GM18519 (cell line): Measurements from ENCODE around the gene ACAA1.
"Not testable (repeated sequence)": the region's sequence is repeated elsewhere in the genome, so short reads cannot be mapped to it uniquely, and the experiment has no call there.

ENCODE experiments used
- ATAC-seq: cut with Tn5 transposase; IDR thresholded peaks from one replicate; pipeline ENCODE4 v1.9.1; 2021; ENCODE audit warnings: mild to moderate bottlenecking, moderate library complexity; ENCODE audit not compliant: unreplicated experiment, low FRiP score

Gene ACAA1, protein sequence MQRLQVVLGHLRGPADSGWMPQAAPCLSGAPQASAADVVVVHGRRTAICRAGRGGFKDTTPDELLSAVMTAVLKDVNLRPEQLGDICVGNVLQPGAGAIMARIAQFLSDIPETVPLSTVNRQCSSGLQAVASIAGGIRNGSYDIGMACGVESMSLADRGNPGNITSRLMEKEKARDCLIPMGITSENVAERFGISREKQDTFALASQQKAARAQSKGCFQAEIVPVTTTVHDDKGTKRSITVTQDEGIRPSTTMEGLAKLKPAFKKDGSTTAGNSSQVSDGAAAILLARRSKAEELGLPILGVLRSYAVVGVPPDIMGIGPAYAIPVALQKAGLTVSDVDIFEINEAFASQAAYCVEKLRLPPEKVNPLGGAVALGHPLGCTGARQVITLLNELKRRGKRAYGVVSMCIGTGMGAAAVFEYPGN

DNA sequence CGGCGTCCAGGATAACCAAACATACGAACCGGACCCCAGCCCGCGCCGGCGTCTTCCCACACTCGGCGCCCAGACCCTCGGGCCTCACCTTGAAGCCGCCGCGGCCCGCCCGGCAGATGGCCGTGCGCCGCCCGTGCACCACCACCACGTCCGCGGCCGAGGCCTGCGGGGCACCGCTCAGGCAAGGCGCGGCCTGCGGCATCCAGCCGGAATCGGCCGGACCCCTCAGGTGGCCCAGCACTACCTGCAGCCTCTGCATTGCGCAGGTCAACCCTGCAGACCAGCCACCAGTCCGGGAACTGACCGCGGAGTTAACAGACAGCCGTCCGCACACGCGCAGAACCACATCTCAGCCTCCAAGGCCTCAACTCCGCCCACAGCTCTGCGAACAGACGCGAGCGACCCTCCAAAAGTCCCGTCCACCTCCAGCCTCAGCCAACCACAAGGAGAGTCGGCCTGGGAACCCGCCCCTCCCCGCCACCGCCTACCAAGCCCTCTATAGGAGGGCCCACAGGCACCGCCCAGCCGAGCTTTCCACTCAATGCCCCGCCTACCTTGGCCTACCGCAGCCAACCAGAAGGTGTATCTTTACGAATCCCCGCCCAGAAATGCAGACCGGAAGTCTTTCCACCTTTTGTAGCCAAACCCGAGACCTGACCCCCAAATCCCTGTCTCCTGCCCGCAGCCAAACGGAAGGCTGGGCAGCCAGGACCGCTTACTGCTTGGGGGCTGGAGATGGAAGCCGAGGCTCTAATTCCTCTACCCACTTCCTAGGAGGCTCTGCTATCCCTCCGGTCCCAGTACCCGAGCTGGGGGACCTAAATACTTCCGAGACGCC, at the start of gene ACAA1:
ACAA1 (minus strand) TSS at position 351 of the 838 bp plus-strand sequence; CDS start at position 259, 92 bp downstream.
- ATAC-seq = peak; percentile 86

DNA sequence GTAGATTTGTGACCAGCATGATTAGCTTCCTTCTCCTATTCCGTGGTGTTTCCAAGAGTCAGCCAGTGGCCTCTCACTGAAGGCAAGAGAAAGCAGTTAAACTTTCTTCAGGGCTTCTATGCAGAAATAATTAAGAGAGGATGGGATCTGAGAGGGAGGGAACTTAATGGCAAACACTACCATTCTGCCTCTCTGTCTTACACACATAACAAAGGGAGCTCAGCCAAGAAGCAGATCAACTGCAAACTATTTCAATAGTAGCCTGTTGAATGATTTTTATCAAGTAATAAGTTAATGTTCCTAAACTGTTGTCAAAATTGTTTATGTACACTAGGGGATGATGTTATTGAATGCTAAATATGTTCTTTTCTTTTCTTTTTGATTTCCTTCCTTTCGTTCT, 40.3 kb upstream of the ACAA1 start:
- ATAC-seq = no peak

DNA sequence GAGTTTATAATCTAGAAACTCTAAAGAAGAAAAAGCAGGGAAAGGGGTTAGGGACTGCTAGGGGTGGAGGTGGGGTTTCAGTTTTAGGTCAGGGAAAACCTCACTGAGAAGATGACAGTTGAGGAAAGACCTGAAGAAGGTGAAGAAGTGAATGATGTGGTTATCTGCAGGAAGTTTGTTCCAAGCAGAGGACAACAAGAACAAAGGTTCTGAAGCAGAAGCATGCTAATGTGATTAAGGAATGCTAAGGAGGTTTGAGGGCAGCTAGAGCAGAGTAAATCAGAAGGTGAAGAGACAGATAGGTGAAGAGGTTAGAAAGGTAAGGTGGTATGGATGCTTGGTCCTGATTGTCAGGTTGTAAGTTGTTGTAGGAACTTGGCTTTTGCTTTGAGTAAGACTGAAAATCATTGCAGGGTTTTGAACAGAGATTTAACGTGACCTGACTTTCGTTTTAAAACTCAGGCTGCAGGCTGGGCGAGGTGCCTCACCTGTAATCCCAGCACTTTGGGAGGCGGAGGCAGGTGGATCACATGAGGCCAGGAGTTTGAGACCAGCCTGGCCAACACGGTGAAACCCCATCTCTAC, 37.0 kb upstream of the ACAA1 start:
- no peak for ATAC-seq

DNA sequence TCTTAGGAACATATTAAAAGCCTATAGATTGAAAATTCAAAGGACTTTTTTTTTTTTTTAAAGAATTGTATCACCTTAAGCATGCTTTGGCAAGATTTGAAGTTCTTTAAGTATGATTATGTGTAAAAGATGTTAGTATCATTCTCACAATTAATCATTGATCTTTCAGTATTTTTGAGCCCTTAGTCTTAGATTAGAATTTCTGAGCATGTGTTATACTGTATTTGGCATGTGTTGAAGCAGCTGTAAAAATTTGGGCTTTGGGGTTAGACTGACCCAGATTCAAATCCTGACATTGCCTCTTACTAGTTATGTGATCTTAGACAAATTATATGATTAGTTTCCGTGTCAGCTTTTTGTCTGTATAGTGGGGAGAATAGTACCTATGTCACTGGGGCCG, 34.7 kb upstream of the ACAA1 start:
- no peak for ATAC-seq

DNA sequence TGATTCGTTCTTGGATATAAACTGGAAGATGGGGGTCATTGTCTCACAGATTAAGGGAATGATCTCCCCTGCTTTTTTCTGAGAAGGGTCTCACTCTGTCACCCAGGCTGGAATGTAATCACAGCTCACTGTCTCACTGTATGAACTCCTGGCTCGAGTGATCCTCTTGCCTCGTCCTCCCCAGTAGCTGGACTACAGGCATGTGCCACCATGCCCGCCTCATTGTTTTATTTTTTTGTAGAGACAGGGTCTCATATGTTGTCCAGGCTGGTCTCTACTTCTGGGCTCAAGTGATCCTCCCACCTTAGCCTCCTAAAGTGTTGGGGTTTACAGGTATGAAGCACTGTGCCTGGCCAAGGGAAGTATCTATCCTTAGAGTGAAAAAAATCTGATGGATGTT, 33.8 kb upstream of the ACAA1 start:
- no peak for ATAC-seq

DNA sequence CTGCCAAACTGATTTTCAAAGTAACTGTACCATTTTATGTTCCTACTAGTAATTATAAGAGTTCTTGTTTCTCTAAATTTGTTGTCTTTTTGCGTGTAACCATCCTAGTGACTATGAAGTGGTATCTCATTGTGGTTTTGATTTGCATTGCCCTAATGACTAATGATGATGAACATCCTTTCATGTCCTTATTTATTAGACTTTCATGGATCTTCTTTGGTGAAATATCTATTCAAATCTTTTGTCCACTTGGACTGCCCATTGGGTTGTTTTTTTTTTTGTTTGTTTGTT, 32.0 kb upstream of the ACAA1 start:
- ATAC-seq = no peak

DNA sequence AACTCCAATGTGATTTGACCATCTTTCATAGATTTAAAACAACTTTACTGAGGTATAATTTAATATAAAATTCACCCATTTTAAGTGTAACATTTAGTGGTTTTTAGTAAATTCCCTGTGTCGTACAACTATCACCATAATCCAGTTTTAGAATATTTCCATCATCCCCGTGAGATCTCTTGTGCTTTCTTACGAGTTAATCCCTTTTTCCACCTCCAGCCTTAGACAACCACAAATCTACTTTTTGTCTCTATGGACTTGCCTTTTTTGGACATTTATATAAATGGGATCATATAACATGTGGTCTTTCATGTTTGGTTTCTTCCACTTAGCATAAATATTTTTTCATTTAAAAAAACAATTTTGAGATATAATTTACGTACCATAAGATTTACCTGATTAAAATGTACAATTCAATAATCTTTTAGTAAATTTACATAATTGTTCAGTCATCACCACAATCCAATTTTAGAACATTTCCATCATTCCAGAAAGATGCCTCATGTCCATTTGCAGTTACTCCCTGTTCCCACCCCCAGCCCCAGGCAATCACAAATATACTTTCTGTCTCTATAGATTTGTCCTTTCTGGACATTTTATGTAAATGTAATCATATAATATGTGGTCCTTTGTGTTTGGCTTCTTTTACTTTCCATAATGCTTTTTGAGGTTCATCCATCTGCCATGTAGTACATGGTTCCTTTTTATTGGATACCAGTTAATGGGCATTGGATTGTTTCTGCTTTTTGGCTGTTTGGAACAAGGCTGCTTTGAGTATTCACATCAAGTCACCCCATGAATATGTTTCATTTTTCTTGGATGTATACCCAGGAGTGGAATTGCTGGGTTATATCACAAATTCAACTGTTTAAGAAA, 31.5 kb upstream of the ACAA1 start:
- ATAC-seq = no peak

DNA sequence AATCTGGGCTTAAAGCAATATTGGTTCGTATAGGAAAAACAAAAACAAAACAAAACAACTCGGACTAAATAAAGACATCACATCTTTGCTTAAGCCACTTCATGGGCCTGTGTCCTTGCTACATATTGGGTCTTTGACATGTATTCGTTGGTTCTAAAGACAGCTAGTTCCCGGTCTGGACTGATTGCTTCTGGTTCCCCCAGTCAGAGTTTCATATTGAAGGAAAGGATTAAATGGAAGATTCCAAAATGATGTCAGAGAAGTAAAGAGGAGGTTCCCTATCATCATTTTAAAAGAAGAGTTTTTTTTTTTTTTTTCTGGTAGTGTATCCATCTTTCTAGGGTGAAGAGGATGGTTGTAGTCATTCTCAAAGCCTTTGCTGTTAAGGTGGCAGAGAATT, 30.7 kb upstream of the ACAA1 start:
- ATAC-seq = no peak

DNA sequence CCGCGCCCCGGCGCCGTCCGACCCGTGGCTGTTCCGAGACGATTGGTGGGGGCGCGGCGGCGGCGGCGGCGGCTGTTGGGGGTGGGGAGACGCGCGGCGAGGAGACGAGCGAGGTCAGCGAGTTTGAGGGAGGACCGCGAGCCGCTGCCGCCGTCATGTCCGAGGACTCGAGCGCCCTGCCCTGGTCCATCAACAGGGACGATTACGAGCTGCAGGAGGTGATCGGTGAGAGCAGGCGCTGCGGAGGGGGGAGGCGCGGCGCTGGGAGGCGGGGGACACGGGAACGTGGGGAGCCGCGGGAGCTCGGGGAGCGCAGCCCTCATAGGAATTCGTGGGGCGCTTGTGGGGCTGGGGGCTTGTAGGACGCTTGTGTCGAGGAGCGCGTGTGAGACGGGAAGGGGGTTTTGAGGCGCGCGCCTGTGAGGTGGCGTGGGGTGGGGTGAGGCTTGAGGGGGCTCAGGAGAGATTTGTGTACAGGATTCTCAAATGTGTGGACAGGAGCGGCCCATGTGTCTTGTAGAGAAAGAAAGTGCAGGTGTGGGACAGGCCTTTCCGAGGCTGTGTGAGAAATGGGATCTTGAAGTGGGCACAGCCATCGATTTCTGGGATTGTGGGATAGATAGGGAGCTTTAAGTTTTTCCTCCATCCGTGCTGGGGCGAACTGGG, 28.9 kb upstream of the ACAA1 start:
- no peak for ATAC-seq

DNA sequence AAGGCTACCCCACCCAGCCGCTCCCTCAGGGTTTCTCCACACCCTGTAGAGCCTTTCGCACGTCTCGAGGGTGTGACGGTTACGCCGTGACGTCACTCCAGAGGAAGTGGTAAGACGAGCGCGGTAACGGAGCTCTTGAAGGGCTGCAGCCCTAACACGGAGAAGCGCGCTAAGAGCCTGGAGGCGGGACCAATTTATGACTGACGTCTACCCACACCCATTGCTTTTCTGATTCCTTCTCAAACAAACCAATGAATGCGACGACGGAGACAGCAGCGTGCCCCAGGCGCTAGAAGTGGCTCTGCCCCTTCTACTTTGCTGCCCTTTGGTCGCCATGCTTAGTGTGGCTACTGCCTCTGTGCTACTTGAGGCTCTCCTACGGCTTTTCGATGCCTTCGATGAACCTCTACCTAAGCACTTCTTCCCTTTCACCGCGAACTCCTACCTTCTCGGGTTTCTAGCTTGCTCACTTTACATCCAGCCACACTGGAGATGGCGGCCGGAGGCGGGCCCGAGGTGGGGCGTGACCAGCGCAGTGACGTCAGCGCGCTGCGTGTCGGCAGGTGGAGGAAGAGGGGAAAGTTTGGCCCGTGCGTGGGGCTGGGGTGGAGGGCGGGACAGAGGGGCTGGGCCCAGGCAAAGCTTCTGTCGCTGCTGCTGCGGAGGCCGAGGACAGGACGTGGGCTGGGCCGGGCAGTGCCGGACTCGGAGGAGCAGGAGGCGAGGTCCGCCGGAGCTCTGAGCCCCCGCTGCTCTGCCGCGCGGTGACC, 28.2 kb upstream of the ACAA1 start, which contains the start of gene OXSR1:
OXSR1 (plus strand) TSS at position 586 of the 770 bp plus-strand sequence. CDS start 340 bp downstream, outside the sequence.
- peak; percentile 91 for ATAC-seq

DNA sequence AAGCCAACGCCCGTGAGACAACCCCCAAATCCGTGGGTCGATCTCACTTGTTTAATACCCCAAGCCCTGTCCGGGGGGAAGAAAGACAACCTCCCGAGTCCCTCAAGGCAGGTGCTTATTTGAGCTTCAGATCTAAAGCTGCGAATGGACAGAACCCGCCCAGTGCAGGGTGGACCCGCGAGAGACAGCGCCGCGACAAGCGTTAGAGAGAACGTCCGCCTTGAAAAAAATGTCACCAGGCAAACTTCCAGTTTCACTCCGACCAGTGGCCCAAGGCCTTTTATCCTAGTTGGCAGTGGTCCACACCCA, 27.7 kb upstream of the ACAA1 start:
- no peak for ATAC-seq

DNA sequence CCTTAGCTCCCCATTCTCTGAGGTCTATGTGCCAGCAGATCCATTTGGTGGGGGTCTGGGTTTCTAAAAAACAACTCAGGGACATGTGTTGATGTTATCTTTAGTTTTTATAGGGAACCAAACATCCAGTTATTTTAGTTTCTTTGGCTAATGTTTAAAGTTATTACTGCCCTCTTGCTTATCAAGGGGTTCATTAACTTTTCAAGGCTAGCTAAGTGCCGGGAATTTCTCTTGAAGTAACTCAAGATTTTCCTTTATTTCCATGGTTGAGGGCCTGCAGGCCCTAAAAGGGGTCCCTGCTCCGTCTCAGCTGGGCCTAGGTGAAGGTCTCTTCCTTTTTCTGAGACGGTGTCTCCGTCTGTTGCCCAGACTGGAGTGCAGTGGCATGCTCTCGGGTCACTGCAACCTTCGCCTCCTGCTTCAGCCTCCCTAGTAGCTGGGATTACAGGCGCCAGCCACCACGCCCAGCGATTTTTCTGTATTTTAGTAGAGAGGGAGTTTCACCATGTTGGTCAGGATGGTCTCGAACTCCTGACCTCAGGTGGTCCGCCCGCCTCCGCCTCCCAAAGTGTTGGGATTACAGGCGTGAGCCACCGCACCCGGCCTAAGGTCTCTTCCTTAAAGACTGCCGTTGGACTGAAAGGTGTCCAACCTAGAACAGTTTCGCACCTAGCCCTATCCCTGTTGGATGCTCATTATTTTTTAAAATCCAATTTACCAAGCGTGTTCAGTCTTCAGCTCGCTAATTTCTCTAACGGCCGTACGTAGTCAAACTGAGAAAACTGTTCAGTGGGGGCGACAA, 27.1 kb upstream of the ACAA1 start:
- ATAC-seq = no peak

DNA sequence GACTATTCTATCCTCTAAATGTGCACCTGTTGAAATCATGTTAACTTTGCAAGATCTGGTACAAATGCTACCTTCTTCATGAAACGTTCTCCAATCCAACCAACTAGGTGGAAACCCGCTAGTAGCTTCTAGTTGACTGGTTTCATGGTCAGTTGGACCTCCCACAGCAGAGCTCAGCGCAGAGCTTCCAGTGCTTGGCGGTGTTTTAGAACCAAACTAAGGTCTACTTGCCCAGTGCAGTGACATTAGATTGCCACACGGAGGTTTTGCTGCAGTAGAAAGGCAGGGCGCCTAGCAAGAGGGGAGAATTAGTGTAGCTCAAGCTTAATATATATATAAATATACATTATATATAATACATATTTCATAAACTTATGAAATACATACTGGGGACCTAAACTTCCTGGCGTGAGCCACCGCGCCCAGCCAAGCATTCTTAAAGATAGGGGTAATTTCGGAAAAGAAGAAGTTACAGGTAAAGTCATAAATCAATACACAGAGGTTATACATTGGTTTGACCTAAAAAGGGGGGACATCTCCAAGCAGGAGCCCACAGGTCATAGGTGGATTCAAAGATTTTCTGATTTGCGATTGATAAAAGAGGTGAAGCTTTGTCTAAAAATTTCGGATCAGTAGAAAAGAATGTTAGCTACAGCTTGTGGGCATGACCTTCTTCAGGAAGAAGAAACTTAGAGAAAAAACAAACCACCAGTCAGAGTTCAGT, 26.4 kb upstream of the ACAA1 start:
- no peak for ATAC-seq

DNA sequence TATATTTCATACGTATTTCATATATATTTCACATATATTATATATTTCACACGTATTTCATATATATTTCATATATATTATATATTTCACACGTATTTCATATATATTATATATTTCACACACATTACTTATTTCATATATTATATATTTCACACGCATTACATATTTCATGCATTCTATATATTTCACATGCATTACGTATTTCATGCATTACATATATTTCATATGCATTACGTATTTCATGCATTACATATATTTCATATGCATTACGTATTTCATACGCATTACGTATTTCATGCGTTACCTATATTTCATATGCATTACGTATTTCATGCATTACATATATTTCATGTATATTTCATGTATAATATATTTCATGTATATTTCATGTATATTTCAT, 23.8 kb upstream of the ACAA1 start:
- ATAC-seq = not testable (repeated sequence)

DNA sequence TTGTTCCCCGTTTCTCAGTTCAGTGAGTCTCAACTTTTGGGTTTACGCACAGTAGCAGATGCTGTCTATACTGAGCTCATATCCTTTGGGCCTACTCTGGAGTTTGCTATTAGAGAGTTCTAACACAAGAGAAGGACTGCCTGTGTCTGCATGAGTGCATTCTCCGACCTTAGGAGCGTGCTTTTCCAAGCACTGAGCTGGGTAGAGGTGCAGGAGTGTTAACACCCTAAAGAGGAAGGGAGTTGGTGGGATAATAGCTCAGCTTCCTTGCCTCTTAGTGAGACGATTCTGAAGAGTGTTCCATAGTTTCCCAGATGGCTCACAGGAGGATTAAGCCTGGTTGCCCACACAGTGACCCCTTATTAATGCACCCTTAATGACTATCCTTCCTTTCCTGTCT, 21.5 kb upstream of the ACAA1 start:
- ATAC-seq = no peak

DNA sequence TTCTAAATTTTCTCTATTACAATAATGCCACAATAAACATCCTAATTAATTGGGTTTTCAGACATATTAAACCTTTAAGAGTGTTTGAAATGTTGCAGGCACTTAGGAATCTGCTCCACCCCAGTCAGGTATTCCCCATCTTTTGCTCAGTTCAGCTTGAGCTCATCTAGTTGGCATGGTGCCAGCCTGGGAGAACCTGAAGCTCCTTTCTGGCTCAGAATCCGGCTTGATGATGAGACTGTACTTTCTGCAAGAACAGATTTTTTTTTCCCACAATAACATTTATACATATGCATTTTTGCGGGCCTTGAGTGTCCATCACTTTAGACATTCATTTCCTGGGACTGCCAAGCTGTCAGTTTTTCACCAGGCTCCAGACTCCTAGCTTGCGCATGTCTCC, 20.7 kb upstream of the ACAA1 start:
- ATAC-seq = no peak

DNA sequence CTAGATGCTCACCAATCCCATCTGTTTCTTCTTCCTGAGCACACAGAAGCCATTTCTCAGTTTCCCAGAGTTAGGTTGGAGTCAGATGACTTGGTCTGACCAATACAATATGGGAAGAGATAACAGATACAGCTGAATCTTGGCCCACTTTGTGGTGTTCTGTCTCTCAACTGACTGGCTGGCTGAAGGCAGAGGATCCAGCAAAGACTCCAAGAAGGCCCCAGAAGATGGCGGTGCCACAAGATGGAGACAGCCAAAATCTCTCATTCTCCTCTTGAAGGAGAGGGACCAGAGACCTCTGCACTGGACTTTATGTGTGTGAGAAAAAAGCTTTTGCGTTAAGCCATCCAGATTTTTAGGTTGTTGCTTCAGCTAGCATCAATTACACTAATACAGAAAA, 20.2 kb upstream of the ACAA1 start:
- no peak for ATAC-seq

DNA sequence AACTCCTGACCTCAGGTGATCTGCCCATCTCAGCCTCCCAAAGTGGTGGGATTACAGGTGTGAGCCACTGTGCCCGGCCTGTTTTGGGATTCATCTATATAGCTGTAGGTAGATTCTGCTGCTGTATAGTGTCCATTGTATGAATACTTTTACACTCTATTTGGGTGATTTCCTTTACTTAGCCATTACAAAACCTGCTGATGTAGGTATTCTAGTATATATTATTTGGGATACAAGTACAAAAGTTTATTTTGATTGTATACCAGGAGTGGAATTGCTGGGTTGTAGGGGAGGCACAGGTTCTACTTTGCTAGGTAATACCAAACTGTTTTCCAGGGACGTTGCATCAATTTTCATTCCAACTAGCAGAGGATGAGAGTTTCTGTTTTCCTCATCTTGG, 18.9 kb upstream of the ACAA1 start:
- no peak for ATAC-seq
